PC-9 (cell line): Measurements from ENCODE around the gene ROPN1B.

Experiments
- EZH2 ChIP-seq: fragments of 200-600 bp; sonication (generic); IDR thresholded peaks from 2 replicates; pipeline ENCODE4 v1.8.0; 2017; ENCODE audit warnings: antibody characterized with exemption, low read depth
- TF ChIP-seq, protein P1 (sequence below): fragments of 200-600 bp; sonication (generic); conservative IDR thresholded peaks from 2 replicates; pipeline ENCODE4 v1.6.1; 2017; ENCODE audit warnings: mixed run types, antibody characterized with exemption, mild to moderate bottlenecking, moderate library complexity

DNA sequence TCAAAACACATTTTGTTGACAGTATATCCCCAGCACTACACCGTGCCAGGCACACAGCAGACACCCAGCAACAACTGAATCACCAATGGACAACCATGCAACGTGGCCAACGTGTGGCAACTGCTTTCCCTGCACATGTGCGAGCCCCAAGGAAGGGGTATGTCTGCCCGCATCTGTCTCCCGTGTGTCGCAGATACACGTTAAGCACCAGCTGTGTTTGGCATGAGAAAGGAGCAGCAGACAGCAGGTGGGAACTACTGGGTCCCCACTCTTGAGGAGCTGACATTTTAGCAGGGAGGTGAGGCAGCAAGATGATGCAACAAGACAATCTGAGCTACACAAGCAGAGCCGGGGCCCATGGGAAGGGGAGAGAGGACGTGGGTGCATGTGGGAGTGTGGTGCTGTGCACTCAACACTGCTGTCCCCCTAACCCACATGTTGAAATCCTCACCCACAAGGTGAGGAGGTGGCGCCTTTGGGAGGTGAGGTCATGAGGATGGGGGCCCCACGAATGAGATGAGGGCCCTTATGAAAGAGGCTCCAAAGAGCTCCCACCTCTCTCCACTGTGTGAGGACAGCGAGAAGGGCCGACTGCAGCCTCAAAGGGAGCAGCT lies 56.2 kb downstream of the ROPN1B start:
- TF ChIP-seq, protein P1, sequence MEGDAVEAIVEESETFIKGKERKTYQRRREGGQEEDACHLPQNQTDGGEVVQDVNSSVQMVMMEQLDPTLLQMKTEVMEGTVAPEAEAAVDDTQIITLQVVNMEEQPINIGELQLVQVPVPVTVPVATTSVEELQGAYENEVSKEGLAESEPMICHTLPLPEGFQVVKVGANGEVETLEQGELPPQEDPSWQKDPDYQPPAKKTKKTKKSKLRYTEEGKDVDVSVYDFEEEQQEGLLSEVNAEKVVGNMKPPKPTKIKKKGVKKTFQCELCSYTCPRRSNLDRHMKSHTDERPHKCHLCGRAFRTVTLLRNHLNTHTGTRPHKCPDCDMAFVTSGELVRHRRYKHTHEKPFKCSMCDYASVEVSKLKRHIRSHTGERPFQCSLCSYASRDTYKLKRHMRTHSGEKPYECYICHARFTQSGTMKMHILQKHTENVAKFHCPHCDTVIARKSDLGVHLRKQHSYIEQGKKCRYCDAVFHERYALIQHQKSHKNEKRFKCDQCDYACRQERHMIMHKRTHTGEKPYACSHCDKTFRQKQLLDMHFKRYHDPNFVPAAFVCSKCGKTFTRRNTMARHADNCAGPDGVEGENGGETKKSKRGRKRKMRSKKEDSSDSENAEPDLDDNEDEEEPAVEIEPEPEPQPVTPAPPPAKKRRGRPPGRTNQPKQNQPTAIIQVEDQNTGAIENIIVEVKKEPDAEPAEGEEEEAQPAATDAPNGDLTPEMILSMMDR, result no peak
- TF ChIP-seq EZH2, result no peak
